Neuronal stem cell (in vitro differentiated cells): ENCODE measurements around the gene MITD1.

ENCODE experiments used
- DNase-seq: peaks from one replicate; pipeline ENCODE4 v3.0.0-alpha.2; 2013; ENCODE audit warnings: low spot score
- H2AFZ ChIP-seq: one replicate; pipeline ENCODE4 v1.6.1; 2013; ENCODE audit warnings: mild to moderate bottlenecking, low read length, inconsistent platforms
- H2AK5ac ChIP-seq: 2 replicates; pipeline ENCODE4 v1.6.1; 2013; ENCODE audit warnings: low read depth, mild to moderate bottlenecking, inconsistent platforms, low read length, moderate library complexity, mixed read lengths
- H2BK120ac ChIP-seq: 2 replicates; pipeline ENCODE4 v1.6.1; 2013; ENCODE audit warnings: low read depth, mild to moderate bottlenecking, inconsistent platforms, low read length, moderate library complexity, mixed read lengths
- H2BK12ac ChIP-seq: one replicate; pipeline ENCODE4 v1.6.1; 2013; ENCODE audit warnings: low read length, inconsistent platforms
- H2BK15ac ChIP-seq: 2 replicates; pipeline ENCODE4 v1.6.1; 2013; ENCODE audit warnings: mild to moderate bottlenecking, low read length, inconsistent platforms, mixed read lengths
- H2BK5ac ChIP-seq: one replicate; pipeline ENCODE4 v1.6.1; 2013; ENCODE audit warnings: inconsistent platforms, mild to moderate bottlenecking, low read length, moderate library complexity
- H3K14ac ChIP-seq: one replicate; pipeline ENCODE4 v1.6.1; 2013; ENCODE audit warnings: low read length, inconsistent platforms
- H3K18ac ChIP-seq: 2 replicates; pipeline ENCODE4 v1.6.1; 2013; ENCODE audit warnings: low read length, inconsistent platforms
- H3K23ac ChIP-seq: 2 replicates; pipeline ENCODE4 v1.6.1; 2013; ENCODE audit warnings: low read depth, mild to moderate bottlenecking, mixed read lengths, low read length, inconsistent platforms; ENCODE audit not compliant: poor library complexity
- H3K27ac ChIP-seq: replicated peaks from 3 replicates; pipeline ENCODE4 v1.5.1; 2013; ENCODE audit warnings: low read length, inconsistent platforms
- H3K27me3 ChIP-seq, 3 experiments: 2 replicates each; pipeline ENCODE4 v1.6.1; 2013; ENCODE audit warnings: low read length in 3 of 3, mild to moderate bottlenecking in 2 of 3, inconsistent platforms in 1 of 3, low read depth in 1 of 3, mixed read lengths in 1 of 3, moderate library complexity in 1 of 3; ENCODE audit not compliant: control insufficient read depth in 3 of 3, insufficient read depth in 3 of 3
- H3K36me3 ChIP-seq, 2 donors: replicated peaks in 1 of 2; 2 replicates each; pipeline ENCODE4 v1.6.1; 2013; ENCODE audit warnings: low read length in 2 of 2; ENCODE audit not compliant: control insufficient read depth in 2 of 2, insufficient read depth in 2 of 2
- H3K4ac ChIP-seq: 2 replicates; pipeline ENCODE4 v1.6.1; 2013; ENCODE audit warnings: inconsistent platforms, mild to moderate bottlenecking, low read length, moderate library complexity
- H3K4me1 ChIP-seq, 2 donors: 1 replicate in 1 of 2; 2 replicates in 1 of 2; pipeline ENCODE4 v1.6.1; 2013; ENCODE audit warnings: low read length in 2 of 2, low read depth in 1 of 2; ENCODE audit not compliant: control insufficient read depth in 2 of 2, insufficient read depth in 1 of 2
- H3K4me2 ChIP-seq: one replicate; pipeline ENCODE4 v1.6.1; 2013; ENCODE audit warnings: mild to moderate bottlenecking, low read length, inconsistent platforms; ENCODE audit not compliant: insufficient read depth, poor library complexity, severe bottlenecking
- H3K4me3 ChIP-seq, 2 donors: 2 replicates each; pipeline ENCODE4 v1.5.1; 2013; ENCODE audit warnings: low read length in 2 of 2, mild to moderate bottlenecking in 2 of 2, inconsistent platforms in 1 of 2, moderate library complexity in 1 of 2
- H3K79me1 ChIP-seq: one replicate; pipeline ENCODE4 v1.6.1; 2013; ENCODE audit warnings: low read depth, mild to moderate bottlenecking, inconsistent platforms, low read length, moderate library complexity
- H3K9ac ChIP-seq: one replicate; pipeline ENCODE4 v1.6.1; 2013; ENCODE audit warnings: mild to moderate bottlenecking, low read depth, low read length, inconsistent platforms; ENCODE audit not compliant: poor library complexity
- H3K9me3 ChIP-seq, 2 donors: replicated peaks in 1 of 2; 2 replicates each; pipeline versions ENCODE3 to v1.6.1; 2013; ENCODE audit warnings: low read length in 2 of 2, mild to moderate bottlenecking in 2 of 2, inconsistent platforms in 1 of 2, low read depth in 1 of 2, mixed read lengths in 1 of 2, moderate library complexity in 1 of 2; ENCODE audit not compliant: control insufficient read depth in 2 of 2, insufficient read depth in 1 of 2
- H4K8ac ChIP-seq: one replicate; pipeline ENCODE4 v1.6.1; 2013; ENCODE audit warnings: low read depth, mild to moderate bottlenecking, inconsistent platforms, low read length, moderate library complexity
- H4K91ac ChIP-seq: one replicate; pipeline ENCODE4 v1.6.1; 2013; ENCODE audit warnings: low read length, low read depth, mild to moderate bottlenecking, inconsistent platforms; ENCODE audit not compliant: poor library complexity
- WGBS, 2 donors: extraction: QIAGEN DNeasy Blood & Tissue Kit; methylation state at CpG; one replicate each; pipeline ENCODE4 v1.1.7; 2013; ENCODE audit warnings: missing lambda C conversion rate in 2 of 2, mixed read lengths in 1 of 2; ENCODE audit not compliant: insufficient read length in 2 of 2, insufficient replicate concordance in 1 of 2; ENCODE audit errors: extremely low coverage in 2 of 2; 5-methylcytosine and 5-hydroxymethylcytosine counted together

MITD1 gene

GRCh38 chr2:99166218-99166617 is 14.6 kb downstream of the MITD1 start:
- H2AFZ ChIP-seq: no peak overlapping the region
- no peak overlapping the region for H2BK15ac ChIP-seq
- no peak overlapping the region for H2BK12ac ChIP-seq
- no peaks in the 10 kb centered on the region for H3K27me3 ChIP-seq
- H3K9me3 ChIP-seq: no peaks in the 10 kb centered on the region
- H2AK5ac ChIP-seq: no peak overlapping the region
- H3K4me3 ChIP-seq: no peak overlapping the region
- H3K36me3 ChIP-seq: peaks cover 6 to 72% of the 10 kb centered on the region in 2 donors
- H3K18ac ChIP-seq: no peak overlapping the region
- H3K4ac ChIP-seq: no peak overlapping the region
- H3K4me2 ChIP-seq: no peak overlapping the region
- no peak overlapping the region for H4K91ac ChIP-seq
- no peak overlapping the region for H3K9ac ChIP-seq
- H3K23ac ChIP-seq: no peak overlapping the region
- H2BK5ac ChIP-seq: no peak overlapping the region
- H3K79me1 ChIP-seq: no peaks in the 10 kb centered on the region
- H3K4me1 ChIP-seq: no peaks in the 10 kb centered on the region
- H3K14ac ChIP-seq: no peak overlapping the region
- H2BK120ac ChIP-seq: no peak overlapping the region
- WGBS, 2 donors: no CpG with 5 or more reads among the region's 5 CpGs
- no peak for DNase-seq
- H4K8ac ChIP-seq: no peak overlapping the region
- no peak overlapping the region for H3K27ac ChIP-seq

- Histone ChIP-seq H3K23ac (no peak overlapping the region), H2BK15ac (no peak overlapping the region), H3K18ac (no peak overlapping the region), H3K4ac (no peak overlapping the region), H4K91ac (no peak overlapping the region), H3K9ac (no peak overlapping the region), H2BK5ac (no peak overlapping the region), H3K4me3 (no peak overlapping the region), H2BK120ac (no peak overlapping the region), H3K36me3 (peaks cover 0 to 52% of the 10 kb centered on the region in 2 donors), H2BK12ac (no peak overlapping the region), H3K9me3 (no peaks in the 10 kb centered on the region), H3K27ac (no peak overlapping the region), H3K4me2 (no peak overlapping the region), H3K4me1 (peaks cover 0 to 3% of the 10 kb centered on the region in 2 donors), H3K14ac (no peak overlapping the region), H3K27me3 (no peaks in the 10 kb centered on the region), H3K79me1 (no peaks in the 10 kb centered on the region), H2AK5ac (no peak overlapping the region), H4K8ac (no peak overlapping the region), H2AFZ (no peak overlapping the region)
- no CpG with 5 or more reads among the region's 4 CpGs for WGBS, 2 donors
- no peak for DNase-seq
Observed at GRCh38 chr2:99159594-99159993, 21.3 kb downstream of the MITD1 start.

- H2AK5ac ChIP-seq: no peak overlapping the region
- no peak overlapping the region for H3K4me2 ChIP-seq
- no peak overlapping the region for H3K18ac ChIP-seq
- H3K27ac ChIP-seq: no peak overlapping the region
- H3K4me3 ChIP-seq: no peak overlapping the region
- H3K27me3 ChIP-seq: no peaks in the 10 kb centered on the region
- H3K79me1 ChIP-seq: no peaks in the 10 kb centered on the region
- WGBS, 2 donors: no CpG with 5 or more reads among the region's 5 CpGs
- DNase-seq: no peak
- no peak overlapping the region for H4K8ac ChIP-seq
- peaks cover 0 to 50% of the 10 kb centered on the region in 2 donors for H3K36me3 ChIP-seq
- H3K9ac ChIP-seq: no peak overlapping the region
- no peak overlapping the region for H4K91ac ChIP-seq
- H3K14ac ChIP-seq: no peak overlapping the region
- H3K9me3 ChIP-seq: no peaks in the 10 kb centered on the region
- no peak overlapping the region for H2BK120ac ChIP-seq
- peaks cover 2 to 10% of the 10 kb centered on the region in 2 donors for H3K4me1 ChIP-seq
- no peak overlapping the region for H2AFZ ChIP-seq
- H2BK12ac ChIP-seq: no peak overlapping the region
- H3K23ac ChIP-seq: no peak overlapping the region
- no peak overlapping the region for H2BK5ac ChIP-seq
- H3K4ac ChIP-seq: no peak overlapping the region
- no peak overlapping the region for H2BK15ac ChIP-seq
Observed at GRCh38 chr2:99158599-99158998, 22.3 kb downstream of the MITD1 start.

- H3K27me3 ChIP-seq: no peaks in the 10 kb centered on the region
- WGBS, 2 donors: no CpG with 5 or more reads among the region's 1 CpG
- H3K4me3 ChIP-seq: no peak overlapping the region
- no peak overlapping the region for H4K8ac ChIP-seq
- peaks cover 2 to 10% of the 10 kb centered on the region in 2 donors for H3K4me1 ChIP-seq
- no peak overlapping the region for H2BK120ac ChIP-seq
- no peak overlapping the region for H3K9ac ChIP-seq
- H3K23ac ChIP-seq: no peak overlapping the region
- no peak overlapping the region for H3K18ac ChIP-seq
- H3K9me3 ChIP-seq: no peaks in the 10 kb centered on the region
- no peaks in the 10 kb centered on the region for H3K79me1 ChIP-seq
- no peak for DNase-seq
- no peak overlapping the region for H2BK12ac ChIP-seq
- H3K4me2 ChIP-seq: no peak overlapping the region
- H2BK15ac ChIP-seq: no peak overlapping the region
- H3K27ac ChIP-seq: no peak overlapping the region
- H2AK5ac ChIP-seq: no peak overlapping the region
- H3K4ac ChIP-seq: no peak overlapping the region
- peaks cover 0 to 41% of the 10 kb centered on the region in 2 donors for H3K36me3 ChIP-seq
- no peak overlapping the region for H4K91ac ChIP-seq
- no peak overlapping the region for H2AFZ ChIP-seq
- H2BK5ac ChIP-seq: no peak overlapping the region
- H3K14ac ChIP-seq: no peak overlapping the region
Observed at GRCh38 chr2:99156891-99157290, 24.0 kb downstream of the MITD1 start.
